Adipose tissue (tissue), 3 donors: ENCODE measurements around the gene KLHL22. TPM values are rescaled to one million over a fixed set of nuclear protein-coding genes. Genes with fewer than 3 reads are reported as not detected.
"Not testable (repeated sequence)": the region's sequence is repeated elsewhere in the genome, so short reads cannot be mapped to it uniquely, and the experiment has no call there.

Experiments
- H3K27ac ChIP-seq: one replicate; pipeline ENCODE4 v1.5.1; 2013; ENCODE audit warnings: low read depth, low read length
- WGBS, 3 donors: extraction: QIAGEN DNeasy Blood & Tissue Kit; methylation state at CpG; one replicate each; pipeline ENCODE4 v1.1.7; 2013; 5-methylcytosine and 5-hydroxymethylcytosine counted together
- polyA plus RNA-seq, 3 donors: library from polyadenylated mRNA; stranded (reverse); fragments of 200-250 nt; gene quantifications; one replicate each; pipeline ENCODE4 v1.2.3, GENCODE V29; 2013
- donor health status: healthy with polysubstance abuse.
- donor health status: Bipolar disorder and iron deficiency.
- donor health status: healthy.

KLHL22 gene
- polyA plus RNA-seq, 3 donors, result 10.2 to 17.6 (median 15.0) TPM

DNA sequence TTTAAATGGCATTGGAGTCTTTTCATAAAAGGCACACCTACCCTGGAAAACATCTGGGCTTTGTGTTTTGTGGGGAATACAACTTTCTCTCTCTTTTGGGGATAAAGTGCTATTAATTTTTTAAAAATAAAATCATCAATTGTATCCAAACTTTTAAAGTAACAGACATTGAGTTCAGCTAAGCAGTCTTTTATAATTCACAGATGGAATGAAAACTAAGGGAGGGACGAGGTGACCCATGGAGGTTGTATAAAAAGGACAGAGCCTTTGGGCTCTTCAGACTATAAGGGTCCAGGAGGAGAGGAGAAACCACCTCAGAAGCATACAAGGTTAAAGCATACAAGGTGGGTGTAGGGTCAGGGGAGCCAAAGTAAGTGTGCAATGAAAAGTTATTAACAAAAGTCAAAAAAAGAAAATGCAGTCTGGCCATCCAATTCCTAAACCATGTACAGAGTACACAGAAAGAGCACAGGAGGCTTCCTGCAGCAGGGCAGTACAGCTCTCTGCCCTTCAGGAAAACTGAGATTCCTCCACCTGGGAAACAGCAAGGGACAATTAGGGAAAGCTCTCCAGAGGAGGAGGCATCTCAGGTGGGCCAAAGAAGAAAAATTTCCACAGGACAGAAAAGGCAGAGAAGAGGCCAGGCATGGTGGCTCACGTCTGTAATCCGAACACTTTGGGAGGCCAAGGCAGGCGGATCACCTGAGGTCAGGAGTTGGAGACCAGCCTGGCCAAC, 10.5 kb downstream of the KLHL22 start:
- 90 to 98% (median 95%) methylated on average over 4 of the region's 4 CpGs for WGBS, 3 donors
- no peak overlapping the region for H3K27ac ChIP-seq

DNA sequence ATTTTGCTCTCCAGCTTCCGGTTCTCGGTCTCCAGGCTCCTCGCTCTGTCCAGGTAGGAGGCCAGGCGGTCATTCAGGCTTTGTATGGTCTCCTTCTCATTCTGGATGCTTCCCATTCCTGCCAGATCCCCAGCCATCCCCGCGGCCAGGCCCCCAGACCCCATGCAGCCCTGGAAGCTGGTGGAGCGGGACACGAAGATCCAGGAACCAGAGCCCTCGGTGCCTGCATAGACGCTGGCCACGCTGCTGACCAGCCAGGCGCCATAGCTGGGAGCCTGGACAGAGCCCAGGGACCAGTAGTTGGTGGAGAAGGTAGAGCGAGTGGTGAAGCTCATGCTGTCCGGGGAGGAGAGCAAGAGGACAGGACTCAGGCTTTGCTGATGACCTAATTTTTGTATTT, 11.8 kb downstream of the KLHL22 start:
- 97 to 98% (median 98%) methylated on average over 14 of the region's 14 CpGs for WGBS, 3 donors

DNA sequence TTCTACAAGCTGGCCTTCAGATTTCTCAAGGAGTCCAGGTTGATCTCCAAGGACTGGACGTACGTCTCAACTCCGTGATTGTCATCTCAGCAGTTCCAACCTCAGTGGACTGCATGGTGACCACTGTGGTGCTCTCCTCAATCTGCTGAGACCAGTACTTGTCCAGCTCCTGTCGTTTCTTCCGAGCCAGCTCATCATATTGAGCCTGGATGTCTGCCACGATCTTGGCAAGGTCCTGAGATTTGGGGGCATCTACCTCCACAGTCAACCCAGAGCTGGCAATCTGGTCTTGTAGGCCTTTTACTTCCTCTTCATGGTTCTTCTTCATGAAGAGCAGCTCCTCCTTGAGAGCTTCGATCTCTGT, 12.5 kb downstream of the KLHL22 start:
- not testable (repeated sequence) for H3K27ac ChIP-seq
- 94 to 97% (median 96%) methylated on average over 7 of the region's 7 CpGs for WGBS, 3 donors

More for the DNA sequence above, 11.8 kb downstream of the KLHL22 start:
- H3K27ac ChIP-seq, result no peak overlapping the region

- no peak overlapping the region for H3K27ac ChIP-seq
- 92 to 100% (median 98%) methylated on average over 1 of the region's 1 CpG for WGBS, 3 donors
Observed at GRCh38 chr22:20479612-20480196, 15.9 kb downstream of the KLHL22 start.

GRCh38 chr22:20478059-20478458, 17.5 kb downstream of the KLHL22 start:
- H3K27ac ChIP-seq, result not testable (repeated sequence)
- 94 to 96% (median 94%) methylated on average over 6 of the region's 6 CpGs for WGBS, 3 donors

DNA sequence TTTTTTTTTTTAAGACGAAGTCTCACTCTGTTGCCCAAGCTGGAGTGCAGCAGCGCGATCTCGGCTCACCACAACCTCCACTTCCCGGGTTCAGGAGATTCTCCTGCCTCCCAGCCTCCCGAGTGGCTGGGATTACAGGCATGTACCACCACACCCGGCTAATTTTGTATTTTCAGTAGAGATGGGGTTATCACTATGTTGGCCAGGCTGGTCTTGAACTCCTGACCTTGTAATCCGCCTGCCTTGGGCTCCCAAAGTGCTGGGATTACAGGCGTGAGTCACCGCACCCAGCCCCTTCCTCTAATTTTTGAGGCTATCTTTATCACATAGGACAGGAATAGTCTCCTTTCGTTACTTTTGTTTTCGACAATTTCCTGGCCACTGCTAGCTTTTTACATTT, 20.0 kb downstream of the KLHL22 start:
- 88 to 90% (median 90%) methylated on average over 12 of the region's 12 CpGs for WGBS, 3 donors

DNA sequence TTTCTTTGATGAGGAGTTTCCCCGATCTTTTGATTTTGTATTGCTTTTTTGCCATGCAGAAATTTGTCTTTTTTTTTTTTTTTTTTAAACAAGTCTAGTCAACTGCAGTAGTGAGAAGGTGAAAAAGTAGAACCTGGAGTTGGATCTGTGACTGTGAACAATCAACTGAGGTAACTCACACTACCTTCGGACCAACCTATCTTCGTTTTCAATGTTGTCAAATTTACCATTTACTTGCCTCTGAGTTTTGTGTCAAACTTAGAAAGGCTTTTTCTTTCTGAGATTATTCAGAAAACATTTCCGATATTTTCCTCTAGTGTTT, 20.5 kb downstream of the KLHL22 start:
- WGBS, 3 donors, result 92 to 95% (median 92%) methylated on average over 4 of the region's 4 CpGs
- no peak overlapping the region for H3K27ac ChIP-seq

More for the DNA sequence above, 20.0 kb downstream of the KLHL22 start:
- H3K27ac ChIP-seq, result not testable (repeated sequence)

- 80 to 93% (median 90%) methylated on average over 11 of the region's 11 CpGs for WGBS, 3 donors
- no peak overlapping the region for H3K27ac ChIP-seq
Observed at GRCh38 chr22:20472629-20473442, 22.8 kb downstream of the KLHL22 start.

- 93 to 95% (median 93%) methylated on average over 9 of the region's 9 CpGs for WGBS, 3 donors
- no peak overlapping the region for H3K27ac ChIP-seq
Observed at GRCh38 chr22:20471126-20471833, 24.3 kb downstream of the KLHL22 start.

GRCh38 chr22:20470525-20470924, 25.1 kb downstream of the KLHL22 start:
- 97 to 100% (median 98%) methylated on average over 2 of the region's 2 CpGs for WGBS, 3 donors

GRCh38 chr22:20469110-20469868, 26.3 kb downstream of the KLHL22 start:
- no peak overlapping the region for H3K27ac ChIP-seq
- WGBS, 3 donors, result 76 to 85% (median 79%) methylated on average over 6 of the region's 6 CpGs

More at GRCh38 chr22:20470525-20470924, 25.1 kb downstream of the KLHL22 start:
- H3K27ac ChIP-seq, result not testable (repeated sequence)

DNA sequence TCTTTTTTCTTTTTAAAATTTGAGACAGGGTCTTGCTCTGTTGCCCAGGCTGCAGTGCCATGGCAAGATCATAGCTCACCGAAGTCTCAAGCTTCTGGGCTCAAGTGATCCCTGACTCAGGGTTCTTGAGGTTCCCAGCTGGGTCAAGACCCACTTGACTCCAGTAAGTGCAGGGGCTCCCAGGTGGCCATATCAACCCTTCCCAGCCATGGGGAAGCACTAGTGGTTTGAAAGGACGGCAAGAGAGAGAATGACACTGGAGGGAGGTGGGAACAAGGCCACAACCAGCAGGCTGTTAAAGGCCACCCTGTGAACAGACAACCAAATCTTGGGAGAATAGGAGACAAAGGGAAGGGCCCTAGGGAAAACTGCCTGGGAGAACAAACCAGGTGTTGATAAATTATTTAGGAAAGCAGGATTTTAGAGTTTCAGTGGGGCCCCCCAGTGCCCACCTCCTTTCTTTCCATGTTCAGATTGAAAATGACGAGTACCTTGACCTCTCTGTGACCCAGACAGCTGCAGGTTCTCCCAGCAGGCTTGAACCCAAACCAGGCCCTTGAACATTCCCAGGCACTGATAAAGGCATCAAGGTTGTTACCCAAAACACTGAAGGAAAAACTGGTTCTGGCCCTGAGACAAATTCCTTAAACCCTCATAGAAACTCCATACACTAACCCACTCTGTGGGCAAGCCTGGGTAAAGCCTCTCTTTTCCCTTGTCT, 28.8 kb downstream of the KLHL22 start:
- no peak overlapping the region for H3K27ac ChIP-seq
- WGBS, 3 donors, result 45 to 88% (median 83%) methylated on average over 3 of the region's 3 CpGs

- 87 to 95% (median 90%) methylated on average over 5 of the region's 5 CpGs for WGBS, 3 donors
- no peak overlapping the region for H3K27ac ChIP-seq
Observed at GRCh38 chr22:20465759-20466077, 29.9 kb downstream of the KLHL22 start.

- no peak overlapping the region for H3K27ac ChIP-seq
- WGBS, 3 donors, result 95 to 96% (median 96%) methylated on average over 32 of the region's 32 CpGs
Observed at GRCh38 chr22:20464912-20465758, 30.5 kb downstream of the KLHL22 start.

GRCh38 chr22:20464096-20464614, 31.4 kb downstream of the KLHL22 start:
- no peak overlapping the region for H3K27ac ChIP-seq
- WGBS, 3 donors, result 80 to 90% (median 88%) methylated on average over 11 of the region's 11 CpGs

GRCh38 chr22:20463324-20464095, 32.1 kb downstream of the KLHL22 start:
- no peak overlapping the region for H3K27ac ChIP-seq

More at GRCh38 chr22:20463324-20464095, 32.1 kb downstream of the KLHL22 start:
- 37 to 52% (median 43%) methylated on average over 2 of the region's 2 CpGs for WGBS, 3 donors
